HG03575 (cell line): ENCODE data around the gene SAMD11.
"Not testable (repeated sequence)": the region's sequence is repeated elsewhere in the genome, so short reads cannot be mapped to it uniquely, and the experiment has no call there.

ENCODE experiments used
- ATAC-seq: cut with Tn5 transposase; IDR thresholded peaks from one replicate; pipeline ENCODE4 v1.9.1; 2021; ENCODE audit not compliant: unreplicated experiment, insufficient number of reproducible peaks, low FRiP score; ENCODE audit errors: extremely low read depth

SAMD11 gene

GRCh38 chr1:940107-941014 lies 16.6 kb downstream of the SAMD11 start:
- no peak for ATAC-seq

GRCh38 chr1:941015-941587 lies 17.4 kb downstream of the SAMD11 start:
- ATAC-seq, result no peak

GRCh38 chr1:941588-942383 lies 18.1 kb downstream of the SAMD11 start:
- no peak for ATAC-seq

GRCh38 chr1:942411-942821 lies 18.7 kb downstream of the SAMD11 start:
- ATAC-seq, result no peak

GRCh38 chr1:942864-943533 lies 19.3 kb downstream of the SAMD11 start:
- no peak for ATAC-seq

GRCh38 chr1:943545-944340 lies 20.0 kb downstream of the SAMD11 start:
- ATAC-seq, result no peak

- ATAC-seq, result no peak
Measured at GRCh38 chr1:944341-945325, 20.9 kb downstream of the SAMD11 start.

- no peak for ATAC-seq
Measured at GRCh38 chr1:945688-946556, 22.2 kb downstream of the SAMD11 start.

GRCh38 chr1:946811-947210 lies 23.1 kb downstream of the SAMD11 start:
- ATAC-seq, result not testable (repeated sequence)

- ATAC-seq, result no peak
Measured at GRCh38 chr1:947958-948357, 24.2 kb downstream of the SAMD11 start.

GRCh38 chr1:950268-950667 lies 26.5 kb downstream of the SAMD11 start:
- no peak for ATAC-seq

- ATAC-seq, result no peak
Measured at GRCh38 chr1:950881-951280, 27.2 kb downstream of the SAMD11 start.

GRCh38 chr1:951364-951763 lies 27.6 kb downstream of the SAMD11 start:
- no peak for ATAC-seq

GRCh38 chr1:952201-952600 lies 28.5 kb downstream of the SAMD11 start:
- ATAC-seq, result no peak

GRCh38 chr1:952603-953002 lies 28.9 kb downstream of the SAMD11 start:
- ATAC-seq, result no peak

- ATAC-seq, result no peak
Measured at GRCh38 chr1:953524-954320, 30.0 kb downstream of the SAMD11 start.
